ENCODE results near the gene BHLHE40. TPM values are rescaled to one million over a fixed set of nuclear protein-coding genes. Genes with fewer than 3 reads are reported as not detected.

Gene BHLHE40
- polyA plus RNA-seq, 1 donor from 2014 or later = not detected

DNA sequence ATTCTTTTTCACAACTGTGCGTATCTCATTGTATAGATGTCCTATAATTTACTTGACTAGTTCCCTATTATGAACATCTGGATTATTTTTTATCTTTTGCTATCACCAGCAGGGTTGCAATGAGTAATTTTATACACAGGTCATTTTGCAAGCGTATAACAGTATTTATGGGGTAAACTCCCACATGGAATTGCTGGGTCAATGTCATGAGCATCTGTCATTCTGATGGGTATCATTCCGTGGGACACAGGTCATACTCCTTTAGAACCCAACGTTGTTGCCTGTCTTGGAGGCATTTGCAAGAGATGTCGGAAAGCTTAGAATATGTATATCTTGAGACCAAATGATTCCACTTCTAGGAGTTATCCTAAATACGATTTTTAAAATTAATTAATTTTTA, 12.9 kb downstream of the BHLHE40 start:
- H3K9me2 ChIP-seq (ENCODE audit: insufficient read depth, low read length) = no peaks in the 10 kb centered on the region
- H2AFZ ChIP-seq (ENCODE audit: low read depth, low read length) = no peak overlapping the region
- H3K9ac ChIP-seq (ENCODE audit: low read length) = no peak overlapping the region
- TF ChIP-seq, protein P1, sequence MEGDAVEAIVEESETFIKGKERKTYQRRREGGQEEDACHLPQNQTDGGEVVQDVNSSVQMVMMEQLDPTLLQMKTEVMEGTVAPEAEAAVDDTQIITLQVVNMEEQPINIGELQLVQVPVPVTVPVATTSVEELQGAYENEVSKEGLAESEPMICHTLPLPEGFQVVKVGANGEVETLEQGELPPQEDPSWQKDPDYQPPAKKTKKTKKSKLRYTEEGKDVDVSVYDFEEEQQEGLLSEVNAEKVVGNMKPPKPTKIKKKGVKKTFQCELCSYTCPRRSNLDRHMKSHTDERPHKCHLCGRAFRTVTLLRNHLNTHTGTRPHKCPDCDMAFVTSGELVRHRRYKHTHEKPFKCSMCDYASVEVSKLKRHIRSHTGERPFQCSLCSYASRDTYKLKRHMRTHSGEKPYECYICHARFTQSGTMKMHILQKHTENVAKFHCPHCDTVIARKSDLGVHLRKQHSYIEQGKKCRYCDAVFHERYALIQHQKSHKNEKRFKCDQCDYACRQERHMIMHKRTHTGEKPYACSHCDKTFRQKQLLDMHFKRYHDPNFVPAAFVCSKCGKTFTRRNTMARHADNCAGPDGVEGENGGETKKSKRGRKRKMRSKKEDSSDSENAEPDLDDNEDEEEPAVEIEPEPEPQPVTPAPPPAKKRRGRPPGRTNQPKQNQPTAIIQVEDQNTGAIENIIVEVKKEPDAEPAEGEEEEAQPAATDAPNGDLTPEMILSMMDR (IDR thresholded peaks at IDR 0.05; ENCODE audit: poor library complexity, severe bottlenecking) = no peak
- TF ChIP-seq TAF1 (IDR thresholded peaks at IDR 0.05; ENCODE audit: low read depth) (no peak), SMC3 (conservative IDR thresholded peaks at IDR 0.05; ENCODE audit: poor library complexity) (no peak), RAD21 (conservative IDR thresholded peaks at IDR 0.05) (no peak), MXI1 (conservative IDR thresholded peaks at IDR 0.05; ENCODE audit: poor library complexity, severe bottlenecking) (no peak), POLR2AphosphoS5 (IDR thresholded peaks at IDR 0.05) (no peak), EP300 (conservative IDR thresholded peaks at IDR 0.05; ENCODE audit: poor library complexity, severe bottlenecking) (no peak), EZH2 (IDR thresholded peaks at IDR 0.05; ENCODE audit: borderline replicate concordance, insufficient read depth, low read length, poor library complexity, severe bottlenecking) (no peak)
- TF ChIP-seq, protein P2, sequence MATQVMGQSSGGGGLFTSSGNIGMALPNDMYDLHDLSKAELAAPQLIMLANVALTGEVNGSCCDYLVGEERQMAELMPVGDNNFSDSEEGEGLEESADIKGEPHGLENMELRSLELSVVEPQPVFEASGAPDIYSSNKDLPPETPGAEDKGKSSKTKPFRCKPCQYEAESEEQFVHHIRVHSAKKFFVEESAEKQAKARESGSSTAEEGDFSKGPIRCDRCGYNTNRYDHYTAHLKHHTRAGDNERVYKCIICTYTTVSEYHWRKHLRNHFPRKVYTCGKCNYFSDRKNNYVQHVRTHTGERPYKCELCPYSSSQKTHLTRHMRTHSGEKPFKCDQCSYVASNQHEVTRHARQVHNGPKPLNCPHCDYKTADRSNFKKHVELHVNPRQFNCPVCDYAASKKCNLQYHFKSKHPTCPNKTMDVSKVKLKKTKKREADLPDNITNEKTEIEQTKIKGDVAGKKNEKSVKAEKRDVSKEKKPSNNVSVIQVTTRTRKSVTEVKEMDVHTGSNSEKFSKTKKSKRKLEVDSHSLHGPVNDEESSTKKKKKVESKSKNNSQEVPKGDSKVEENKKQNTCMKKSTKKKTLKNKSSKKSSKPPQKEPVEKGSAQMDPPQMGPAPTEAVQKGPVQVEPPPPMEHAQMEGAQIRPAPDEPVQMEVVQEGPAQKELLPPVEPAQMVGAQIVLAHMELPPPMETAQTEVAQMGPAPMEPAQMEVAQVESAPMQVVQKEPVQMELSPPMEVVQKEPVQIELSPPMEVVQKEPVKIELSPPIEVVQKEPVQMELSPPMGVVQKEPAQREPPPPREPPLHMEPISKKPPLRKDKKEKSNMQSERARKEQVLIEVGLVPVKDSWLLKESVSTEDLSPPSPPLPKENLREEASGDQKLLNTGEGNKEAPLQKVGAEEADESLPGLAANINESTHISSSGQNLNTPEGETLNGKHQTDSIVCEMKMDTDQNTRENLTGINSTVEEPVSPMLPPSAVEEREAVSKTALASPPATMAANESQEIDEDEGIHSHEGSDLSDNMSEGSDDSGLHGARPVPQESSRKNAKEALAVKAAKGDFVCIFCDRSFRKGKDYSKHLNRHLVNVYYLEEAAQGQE (IDR thresholded peaks at IDR 0.05; ENCODE audit: borderline replicate concordance) = no peak
- H3K79me2 ChIP-seq (replicated peaks; ENCODE audit: insufficient read depth, low read length) = no peaks in the 10 kb centered on the region
- H3K9me3 ChIP-seq (ENCODE audit: low read length) = no peaks in the 10 kb centered on the region
- H3F3A ChIP-seq (ENCODE audit: insufficient read depth, low read length, poor library complexity, severe bottlenecking) = no peaks in the 10 kb centered on the region
- H3K27me3 ChIP-seq (ENCODE audit: insufficient read depth, low read depth, low read length) = peaks cover 8% of the 10 kb centered on the region
- H3K27ac ChIP-seq (ENCODE audit: low read length) = no peak overlapping the region
- H3K4me3 ChIP-seq (ENCODE audit: low read length) = no peak overlapping the region
- H3K4me2 ChIP-seq (ENCODE audit: low read length) = no peak overlapping the region
- H3K36me3 ChIP-seq (ENCODE audit: insufficient read depth, low read length) = no peaks in the 10 kb centered on the region
- H4K20me1 ChIP-seq (ENCODE audit: insufficient read depth) = no peaks in the 10 kb centered on the region

DNA sequence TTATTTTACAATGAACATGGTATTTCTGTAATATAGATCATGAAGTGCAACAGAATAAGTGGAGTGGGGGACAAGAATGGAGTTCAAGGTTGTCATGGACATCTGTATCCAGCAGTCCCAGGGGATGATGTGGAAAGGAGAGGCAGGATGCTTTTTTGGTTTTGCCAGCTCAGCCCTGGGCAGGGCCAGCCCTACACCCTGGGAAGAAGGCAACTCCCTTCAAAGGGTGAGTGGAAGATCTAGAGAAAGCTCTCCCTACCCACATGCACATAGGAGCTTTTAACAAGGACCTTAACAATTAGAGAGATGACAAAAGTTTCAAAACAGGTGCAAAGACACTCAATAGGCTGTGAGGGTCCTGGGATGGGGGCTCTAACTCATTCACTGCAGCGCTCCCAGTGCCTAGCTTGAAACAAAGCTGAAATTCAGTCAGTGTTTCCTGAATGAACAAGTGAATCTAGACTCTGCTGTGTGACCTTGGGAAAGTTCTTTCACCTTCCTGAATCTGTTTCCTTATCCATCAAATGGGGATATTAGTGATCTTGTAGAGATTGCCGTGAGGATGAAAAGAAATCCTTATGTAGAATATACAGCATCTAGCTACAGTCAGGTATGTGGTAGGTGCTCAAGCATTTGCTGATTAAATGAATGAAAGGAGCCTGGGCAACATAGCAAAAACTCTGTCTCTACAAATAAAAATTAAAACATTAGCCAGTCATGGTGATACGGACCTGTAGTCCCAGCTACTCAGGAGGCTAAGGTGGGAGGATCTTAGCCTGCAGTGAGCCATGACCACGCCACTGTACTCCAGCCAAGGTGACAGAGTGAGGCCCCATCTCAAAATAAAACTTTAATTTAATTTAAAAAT, 14.3 kb downstream of the BHLHE40 start:
- H3K27ac ChIP-seq (ENCODE audit: low read length) = no peak overlapping the region
- no peaks in the 10 kb centered on the region for H3K36me3 ChIP-seq (ENCODE audit: insufficient read depth, low read length)
- no peaks in the 10 kb centered on the region for H4K20me1 ChIP-seq (ENCODE audit: insufficient read depth)
- no peak overlapping the region for H2AFZ ChIP-seq (ENCODE audit: low read depth, low read length)
- H3K9ac ChIP-seq (ENCODE audit: low read length) = no peak overlapping the region
- TF ChIP-seq RAD21 (conservative IDR thresholded peaks at IDR 0.05) = no peak
- no peak for TF ChIP-seq POLR2AphosphoS5 (IDR thresholded peaks at IDR 0.05)
- TF ChIP-seq EZH2 (IDR thresholded peaks at IDR 0.05; ENCODE audit: borderline replicate concordance, insufficient read depth, low read length, poor library complexity, severe bottlenecking) = no peak
- TF ChIP-seq, protein P2 (IDR thresholded peaks at IDR 0.05; ENCODE audit: borderline replicate concordance) = no peak
- no peak for TF ChIP-seq EP300 (conservative IDR thresholded peaks at IDR 0.05; ENCODE audit: poor library complexity, severe bottlenecking)
- no peak for TF ChIP-seq SMC3 (conservative IDR thresholded peaks at IDR 0.05; ENCODE audit: poor library complexity)
- TF ChIP-seq MXI1 (conservative IDR thresholded peaks at IDR 0.05; ENCODE audit: poor library complexity, severe bottlenecking) = no peak
- TF ChIP-seq, protein P1 (IDR thresholded peaks at IDR 0.05; ENCODE audit: poor library complexity, severe bottlenecking) = no peak
- no peak for TF ChIP-seq TAF1 (IDR thresholded peaks at IDR 0.05; ENCODE audit: low read depth)
- no peak overlapping the region for H3K4me2 ChIP-seq (ENCODE audit: low read length)
- H3K9me2 ChIP-seq (ENCODE audit: insufficient read depth, low read length) = no peaks in the 10 kb centered on the region
- no peaks in the 10 kb centered on the region for H3K27me3 ChIP-seq (ENCODE audit: insufficient read depth, low read depth, low read length)
- no peaks in the 10 kb centered on the region for H3K9me3 ChIP-seq (ENCODE audit: low read length)
- no peak overlapping the region for H3K4me3 ChIP-seq (ENCODE audit: low read length)
- no peaks in the 10 kb centered on the region for H3K79me2 ChIP-seq (replicated peaks; ENCODE audit: insufficient read depth, low read length)
- H3F3A ChIP-seq (ENCODE audit: insufficient read depth, low read length, poor library complexity, severe bottlenecking) = no peaks in the 10 kb centered on the region

All from neural cell (in vitro differentiated cells).